Fibroblast of lung (primary cell): ENCODE data around the gene SERPINA9.

ENCODE experiments used
- CTCF ChIP-seq, 2 donors: IDR thresholded peaks in 1 of 2; conservative IDR thresholded peaks in 1 of 2; 1 replicate in 1 of 2; 2 replicates in 1 of 2; pipeline ENCODE4 v1.5.1; 2011 to 2012; ENCODE audit warnings: low read length in 2 of 2, control low read depth in 1 of 2, inconsistent platforms in 1 of 2, low read depth in 1 of 2, mild to moderate bottlenecking in 1 of 2
- EZH2 ChIP-seq: IDR thresholded peaks from 2 replicates; pipeline ENCODE4 v1.5.1; 2012; ENCODE audit warnings: low read length, control low read depth, mild to moderate bottlenecking; ENCODE audit errors: missing control alignments

DNA sequence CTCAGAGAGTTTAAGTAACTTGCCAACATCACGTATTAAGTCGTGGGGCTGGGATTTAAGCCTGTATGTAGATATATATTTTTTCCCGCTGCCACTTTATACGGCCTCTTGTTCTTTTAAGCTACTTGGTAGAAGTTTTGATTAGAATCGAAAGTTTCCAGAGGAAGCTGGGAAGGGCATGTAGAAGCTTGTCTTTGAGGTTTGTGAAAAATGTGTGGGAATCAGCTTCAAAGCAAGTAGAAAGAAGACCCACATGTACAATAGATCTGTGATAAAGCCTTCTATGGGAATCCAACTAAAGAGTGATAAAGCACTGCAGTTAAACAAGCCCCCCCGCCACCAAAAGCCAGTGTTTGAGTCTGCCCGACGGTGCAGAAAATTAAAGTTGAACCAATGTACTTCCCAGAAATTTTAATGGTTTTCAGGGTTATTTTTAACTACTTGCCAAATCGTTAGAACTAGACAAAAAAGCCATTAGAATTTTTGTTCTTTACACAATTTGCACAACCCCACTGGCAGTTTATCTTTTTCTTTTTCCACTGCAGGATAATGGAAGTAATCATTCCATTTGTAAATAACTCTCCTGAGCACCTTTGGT, 48.9 kb downstream of the SERPINA9 start:
- TF ChIP-seq CTCF (conservative IDR thresholded peaks at IDR 0.05 in 1 of 2, IDR thresholded peaks at IDR 0.05 in 1 of 2; ENCODE audit: low read depth in 1 of 2, low read length in 2 of 2) (no peak), EZH2 (no peak)
